H1 (cell line): ENCODE measurements around the gene C1RL. TPM values are rescaled to one million over a fixed set of nuclear protein-coding genes. Genes with fewer than 3 reads are reported as not detected.

Experiments used
- polyA plus RNA-seq, 7 experiments: library from polyadenylated mRNA; depleted of rRNA in 3 of 7; stranded (reverse) in 5 of 7; unstranded in 2 of 7; fragments of >200 nt in 5 of 7; fragments of 200-250 nt in 2 of 7; gene quantifications; 1 replicate in 5 of 7; 2 replicates in 1 of 7; 4 replicates in 1 of 7; pipeline versions ENCODE4 v1.2.1 to v1.2.3, GENCODE V29; 2011 to 2013; ENCODE audit warnings: missing spikeins in 2 of 7, mixed read lengths in 2 of 7
- small RNA-seq: library from polyadenylated mRNA; stranded (forward); fragments of <200 nt; extraction: miRNeasy Mini kit (QIAGEN cat#:217004); gene quantifications from one replicate; pipeline ENCODE3, GENCODE V24; 2013; ENCODE audit not compliant: insufficient read depth
- total RNA-seq: library from RNA; stranded (reverse); fragmentation: NEBNext Ultra II Directional; extraction: Animal tissue kit (Norgen Biotek cat#: 25700); gene quantifications from 2 replicates; pipeline ENCODE4 v1.2.1, GENCODE V29; 2021

Gene C1RL
- total and polyA plus RNA-seq, 2 of the 8 experiments (the other 6 are each of a cell fraction or from before 2014, with no cell fraction given): 11.4 to 15.5 TPM

Small RNAs within 50 kb of the gene (small RNA-seq; reads per million reads assigned to genes)
- gene RNU6-485P: not detected

Other genes starting within 250 kb of the C1RL start
- gene TPI1, start 241.7 kb downstream of the C1RL start, total RNA-seq: 902 and 910 TPM in 2 replicates
- 2,591 and 3,018 TPM in 2 replicates for gene TPI1, start 241.7 kb downstream of the C1RL start, polyA plus RNA-seq (2011; rRNA removed)
- gene SPSB2, start 235.9 kb downstream of the C1RL start, total RNA-seq: 13.0 and 13.9 TPM in 2 replicates
- 23.2 and 31.6 TPM in 2 replicates for gene SPSB2, start 235.9 kb downstream of the C1RL start, polyA plus RNA-seq (2011; rRNA removed)
- 2.5 and 2.9 TPM in 2 replicates for gene LRRC23, start 204.4 kb downstream of the C1RL start, total RNA-seq
- gene LRRC23, start 204.4 kb downstream of the C1RL start, polyA plus RNA-seq (2011; rRNA removed): 3.5 and 3.6 TPM in 2 replicates
- 90.9 and 92.4 TPM in 2 replicates for gene ENO2, start 194.6 kb downstream of the C1RL start, total RNA-seq
- 102 and 126 TPM in 2 replicates for gene ENO2, start 194.6 kb downstream of the C1RL start, polyA plus RNA-seq (2011; rRNA removed)
- gene ATN1, start 181.3 kb downstream of the C1RL start, total RNA-seq: 69.6 and 73.4 TPM in 2 replicates
- 20.6 and 43.0 TPM in 2 replicates for gene ATN1, start 181.3 kb downstream of the C1RL start, polyA plus RNA-seq (2011; rRNA removed)
- not detected in 2 replicates for gene RNU7-1, start 165.4 kb downstream of the C1RL start, total RNA-seq
- gene RNU7-1, start 165.4 kb downstream of the C1RL start, polyA plus RNA-seq (2011; rRNA removed): not detected in 2 replicates
- 174 and 185 TPM in 2 replicates for gene C12orf57, start 165.2 kb downstream of the C1RL start, total RNA-seq
- gene C12orf57, start 165.2 kb downstream of the C1RL start, polyA plus RNA-seq (2011; rRNA removed): 993 and 1,124 TPM in 2 replicates
- gene PTPN6, start 157.9 kb downstream of the C1RL start, total RNA-seq: 25.7 and 28.4 TPM in 2 replicates
- 16.3 and 22.6 TPM in 2 replicates for gene PTPN6, start 157.9 kb downstream of the C1RL start, polyA plus RNA-seq (2011; rRNA removed)
- 360 and 368 TPM in 2 replicates for gene PHB2, start 138.6 kb downstream of the C1RL start, total RNA-seq
- 579 and 626 TPM in 2 replicates for gene PHB2, start 138.6 kb downstream of the C1RL start, polyA plus RNA-seq (2011; rRNA removed)
- gene EMG1, start 138.3 kb downstream of the C1RL start, total RNA-seq: 82.9 and 84.2 TPM in 2 replicates
- gene EMG1, start 138.3 kb downstream of the C1RL start, polyA plus RNA-seq (2011; rRNA removed): 54.3 and 64.3 TPM in 2 replicates
- gene LPCAT3, start 90.7 kb downstream of the C1RL start, total RNA-seq: 55.2 and 55.8 TPM in 2 replicates
- 69.5 and 70.4 TPM in 2 replicates for gene LPCAT3, start 90.7 kb downstream of the C1RL start, polyA plus RNA-seq (2011; rRNA removed)
- gene C1S, start 48.5 kb downstream of the C1RL start, total RNA-seq: 5.0 and 7.3 TPM in 2 replicates
- 3.5 and 4.4 TPM in 2 replicates for gene C1S, start 48.5 kb downstream of the C1RL start, polyA plus RNA-seq (2011; rRNA removed)
- 6.9 and 7.7 TPM in 2 replicates for gene C1R, start 16.8 kb downstream of the C1RL start, total RNA-seq
- gene C1R, start 16.8 kb downstream of the C1RL start, polyA plus RNA-seq (2011; rRNA removed): 16.3 and 19.3 TPM in 2 replicates
- gene RBP5, start 19.7 kb upstream of the C1RL start, total RNA-seq: 0.67 and 1.9 TPM in 2 replicates
- 1.1 and 1.2 TPM in 2 replicates for gene RBP5, start 19.7 kb upstream of the C1RL start, polyA plus RNA-seq (2011; rRNA removed)
- gene CLSTN3, start 21.2 kb upstream of the C1RL start, total RNA-seq: 19.9 and 20.4 TPM in 2 replicates
- 26.3 and 43.9 TPM in 2 replicates for gene CLSTN3, start 21.2 kb upstream of the C1RL start, polyA plus RNA-seq (2011; rRNA removed)
- 50.4 and 50.5 TPM in 2 replicates for gene PEX5, start 80.5 kb upstream of the C1RL start, total RNA-seq
- 16.8 and 24.9 TPM in 2 replicates for gene PEX5, start 80.5 kb upstream of the C1RL start, polyA plus RNA-seq (2011; rRNA removed)
- not detected in 2 replicates for gene ACSM4, start 194.9 kb upstream of the C1RL start, total RNA-seq
- not detected in 2 replicates for gene ACSM4, start 194.9 kb upstream of the C1RL start, polyA plus RNA-seq (2011; rRNA removed)